Measurements from ENCODE around the gene C12orf54. TPM values are rescaled to one million over a fixed set of nuclear protein-coding genes. Genes with fewer than 3 reads are reported as not detected.
"Not testable (repeated sequence)": the region's sequence is repeated elsewhere in the genome, so short reads cannot be mapped to it uniquely, and the experiment has no call there.

The C12orf54 gene
- polyA plus RNA-seq, 4 donors: 0.07 TPM; not detected in 3

DNA sequence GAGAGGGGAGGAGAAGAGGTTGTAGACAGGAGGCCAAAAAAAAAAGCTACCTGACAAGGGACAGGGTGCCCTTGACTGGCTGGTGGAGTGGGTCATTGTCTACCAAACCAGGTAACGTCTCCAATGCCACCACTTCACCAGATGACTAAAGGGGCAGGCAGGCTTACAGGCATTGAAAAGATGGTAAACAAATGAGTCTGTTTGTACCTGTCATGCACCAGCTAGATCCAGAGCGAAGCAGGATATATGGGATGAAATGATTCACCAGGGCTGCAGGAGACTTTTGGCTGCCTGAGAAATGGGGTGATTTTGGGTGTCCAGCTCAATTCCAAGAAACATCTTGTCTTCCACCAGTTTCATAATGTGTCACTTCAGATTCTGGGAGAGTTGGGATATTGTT lies 4.0 kb downstream of the C12orf54 start:
- DNase-seq: no peak
- Histone ChIP-seq H3K36me3 (ENCODE audit: control insufficient read depth in 3 of 3, insufficient read depth in 2 of 3, low read depth in 1 of 3, low read length in 3 of 3) (no peaks in the 10 kb centered on the region), H3K4me3 (ENCODE audit: low read depth in 1 of 3, low read length in 3 of 3) (no peak overlapping the region), H3K27ac (ENCODE audit: low read depth in 1 of 3, low read length in 2 of 3) (no peak overlapping the region), H3K9me3 (ENCODE audit: control insufficient read depth in 2 of 2, insufficient read depth in 1 of 2, low read depth in 1 of 2, low read length in 1 of 2) (no peaks in the 10 kb centered on the region), H3K4me1 (ENCODE audit: control insufficient read depth in 3 of 3, insufficient read depth in 2 of 3, low read depth in 1 of 3, low read length in 2 of 3) (no peaks in the 10 kb centered on the region), H3K27me3 (ENCODE audit: control insufficient read depth in 3 of 3, insufficient read depth in 3 of 3, low read length in 3 of 3) (peaks cover 0 to 4% (median 0%) of the 10 kb centered on the region in 3 donors)
- no peak for FAIRE-seq
- WGBS, 3 donors: 68 to 75% (median 73%) methylated on average over 2 of the region's 2 CpGs

GRCh38 chr12:48486679-48487078 lies 4.4 kb downstream of the C12orf54 start:
- 62 to 66% (median 64%) methylated on average over 5 of the region's 5 CpGs for WGBS, 3 donors
- FAIRE-seq: no peak
- DNase-seq: no peak
- Histone ChIP-seq H3K27ac (ENCODE audit: low read depth in 1 of 3, low read length in 2 of 3) (no peak overlapping the region), H3K4me3 (ENCODE audit: low read depth in 1 of 3, low read length in 3 of 3) (no peak overlapping the region), H3K4me1 (ENCODE audit: control insufficient read depth in 3 of 3, insufficient read depth in 2 of 3, low read depth in 1 of 3, low read length in 2 of 3) (no peaks in the 10 kb centered on the region), H3K27me3 (ENCODE audit: control insufficient read depth in 3 of 3, insufficient read depth in 3 of 3, low read length in 3 of 3) (peaks cover 0 to 4% (median 0%) of the 10 kb centered on the region in 3 donors), H3K9me3 (ENCODE audit: control insufficient read depth in 2 of 2, insufficient read depth in 1 of 2, low read depth in 1 of 2, low read length in 1 of 2) (no peaks in the 10 kb centered on the region), H3K36me3 (ENCODE audit: control insufficient read depth in 3 of 3, insufficient read depth in 2 of 3, low read depth in 1 of 3, low read length in 3 of 3) (no peaks in the 10 kb centered on the region)

- DNase-seq (no peak), FAIRE-seq (no peak)
- H3K27ac ChIP-seq (ENCODE audit: low read depth in 1 of 3, low read length in 2 of 3): no peak overlapping the region
- H3K27me3 ChIP-seq (ENCODE audit: control insufficient read depth in 3 of 3, insufficient read depth in 3 of 3, low read length in 3 of 3): peaks cover 0 to 2% (median 0%) of the 10 kb centered on the region in 3 donors
- WGBS, 3 donors: 63 to 84% (median 67%) methylated on average over 2 of the region's 2 CpGs
- no peaks in the 10 kb centered on the region for H3K4me1 ChIP-seq (ENCODE audit: control insufficient read depth in 3 of 3, insufficient read depth in 2 of 3, low read depth in 1 of 3, low read length in 2 of 3)
- no peaks in the 10 kb centered on the region for H3K36me3 ChIP-seq (ENCODE audit: control insufficient read depth in 3 of 3, insufficient read depth in 2 of 3, low read depth in 1 of 3, low read length in 3 of 3)
- H3K9me3 ChIP-seq (ENCODE audit: control insufficient read depth in 2 of 2, insufficient read depth in 1 of 2, low read depth in 1 of 2, low read length in 1 of 2): no peaks in the 10 kb centered on the region
- no peak overlapping the region for H3K4me3 ChIP-seq (ENCODE audit: low read depth in 1 of 3, low read length in 3 of 3)
Measured at GRCh38 chr12:48489012-48489411, 6.7 kb downstream of the C12orf54 start.

GRCh38 chr12:48489456-48489855 lies 7.2 kb downstream of the C12orf54 start:
- H3K27me3 ChIP-seq (ENCODE audit: control insufficient read depth in 3 of 3, insufficient read depth in 3 of 3, low read length in 3 of 3); H3K27ac ChIP-seq (ENCODE audit: low read depth in 1 of 3, low read length in 2 of 3); H3K36me3 ChIP-seq (ENCODE audit: control insufficient read depth in 3 of 3, insufficient read depth in 2 of 3, low read depth in 1 of 3, low read length in 3 of 3); H3K4me3 ChIP-seq (ENCODE audit: low read depth in 1 of 3, low read length in 3 of 3); H3K4me1 ChIP-seq (ENCODE audit: control insufficient read depth in 3 of 3, insufficient read depth in 2 of 3, low read depth in 1 of 3, low read length in 2 of 3); FAIRE-seq; H3K9me3 ChIP-seq (ENCODE audit: control insufficient read depth in 2 of 2, insufficient read depth in 1 of 2, low read depth in 1 of 2, low read length in 1 of 2); DNase-seq: not testable (repeated sequence)
- 71 to 85% (median 85%) methylated on average over 7 of the region's 7 CpGs for WGBS, 3 donors

DNA sequence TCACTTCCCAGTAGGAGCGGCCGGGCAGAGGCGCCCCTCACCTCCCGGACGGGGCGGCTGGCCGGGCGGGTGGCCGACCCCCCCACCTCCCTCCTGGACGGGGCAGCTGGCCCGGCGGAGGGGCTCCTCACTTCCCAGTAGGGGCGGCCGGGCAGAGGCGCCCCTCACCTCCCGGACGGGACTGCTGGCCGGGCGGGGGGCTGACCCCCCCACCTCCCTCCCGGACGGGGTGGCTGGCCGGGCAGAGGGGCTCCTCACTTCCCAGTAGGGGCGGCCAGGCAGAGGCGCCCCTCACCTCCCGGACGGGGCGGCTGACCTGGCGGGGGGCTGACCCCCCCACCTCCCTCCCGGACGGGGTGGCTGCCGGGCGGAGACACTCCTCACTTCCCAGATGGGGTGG lies 18.0 kb downstream of the C12orf54 start:
- DNase-seq; FAIRE-seq; H3K4me1 ChIP-seq (ENCODE audit: control insufficient read depth in 3 of 3, insufficient read depth in 2 of 3, low read depth in 1 of 3, low read length in 2 of 3): not testable (repeated sequence)

GRCh38 chr12:48506836-48507235 lies 24.5 kb downstream of the C12orf54 start:
- not testable (repeated sequence) for H3K9me3 ChIP-seq (ENCODE audit: control insufficient read depth in 2 of 2, insufficient read depth in 1 of 2, low read depth in 1 of 2, low read length in 1 of 2); DNase-seq; H3K4me3 ChIP-seq (ENCODE audit: low read depth in 1 of 3, low read length in 3 of 3); FAIRE-seq; H3K27ac ChIP-seq (ENCODE audit: low read depth in 1 of 3, low read length in 2 of 3); H3K4me1 ChIP-seq (ENCODE audit: control insufficient read depth in 3 of 3, insufficient read depth in 2 of 3, low read depth in 1 of 3, low read length in 2 of 3); H3K27me3 ChIP-seq (ENCODE audit: control insufficient read depth in 3 of 3, insufficient read depth in 3 of 3, low read length in 3 of 3); H3K36me3 ChIP-seq (ENCODE audit: control insufficient read depth in 3 of 3, insufficient read depth in 2 of 3, low read depth in 1 of 3, low read length in 3 of 3)
- WGBS, 3 donors: 69 to 80% (median 75%) methylated on average over 2 of the region's 2 CpGs

More for the DNA sequence above, 18.0 kb downstream of the C12orf54 start:
- H3K9me3 ChIP-seq (ENCODE audit: control insufficient read depth in 2 of 2, insufficient read depth in 1 of 2, low read depth in 1 of 2, low read length in 1 of 2); H3K27ac ChIP-seq (ENCODE audit: low read depth in 1 of 3, low read length in 2 of 3); H3K27me3 ChIP-seq (ENCODE audit: control insufficient read depth in 3 of 3, insufficient read depth in 3 of 3, low read length in 3 of 3); H3K36me3 ChIP-seq (ENCODE audit: control insufficient read depth in 3 of 3, insufficient read depth in 2 of 3, low read depth in 1 of 3, low read length in 3 of 3); H3K4me3 ChIP-seq (ENCODE audit: low read depth in 1 of 3, low read length in 3 of 3): not testable (repeated sequence)
- WGBS, 3 donors: 91 to 95% (median 93%) methylated on average over 14 to 32 of the region's 32 CpGs

GRCh38 chr12:48508987-48509386 lies 26.7 kb downstream of the C12orf54 start:
- no peaks in the 10 kb centered on the region for H3K27me3 ChIP-seq (ENCODE audit: control insufficient read depth in 3 of 3, insufficient read depth in 3 of 3, low read length in 3 of 3)
- H3K27ac ChIP-seq (ENCODE audit: low read depth in 1 of 3, low read length in 2 of 3): no peak overlapping the region
- peaks cover 0 to 9% of the 10 kb centered on the region in 2 donors for H3K9me3 ChIP-seq (ENCODE audit: control insufficient read depth in 2 of 2, insufficient read depth in 1 of 2, low read depth in 1 of 2, low read length in 1 of 2)
- whole genome bisulfite sequencing, 3 donors: 58 to 74% (median 73%) methylated on average over 2 of the region's 2 CpGs
- H3K4me1 ChIP-seq (ENCODE audit: control insufficient read depth in 3 of 3, insufficient read depth in 2 of 3, low read depth in 1 of 3, low read length in 2 of 3): no peaks in the 10 kb centered on the region
- FAIRE-seq: no peak
- DNase-seq: no peak
- no peak overlapping the region for H3K4me3 ChIP-seq (ENCODE audit: low read depth in 1 of 3, low read length in 3 of 3)
- H3K36me3 ChIP-seq (ENCODE audit: control insufficient read depth in 3 of 3, insufficient read depth in 2 of 3, low read depth in 1 of 3, low read length in 3 of 3): no peaks in the 10 kb centered on the region

DNA sequence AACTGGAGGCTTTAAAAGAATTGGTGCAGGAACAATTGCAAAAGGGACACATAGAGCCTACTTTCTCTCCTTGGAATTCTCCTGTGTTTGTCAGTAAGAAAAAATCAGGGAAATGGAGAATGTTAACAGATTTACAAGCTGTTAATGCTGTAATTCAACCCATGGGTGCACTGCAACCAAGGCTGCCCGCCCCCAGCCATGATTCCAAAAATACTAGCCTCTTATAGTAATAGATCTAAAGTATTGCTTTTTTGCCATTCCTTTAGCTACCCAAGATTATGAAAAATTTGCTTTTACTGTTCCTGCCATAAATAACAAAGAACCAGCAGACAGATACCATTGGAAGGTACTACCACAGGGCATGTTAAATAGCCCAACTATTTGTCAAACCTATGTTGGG lies 27.8 kb downstream of the C12orf54 start:
- 11 to 47% (median 15%) methylated on average over 1 of the region's 1 CpG for WGBS, 3 donors
- Histone ChIP-seq H3K36me3 (ENCODE audit: control insufficient read depth in 3 of 3, insufficient read depth in 2 of 3, low read depth in 1 of 3, low read length in 3 of 3) (no peaks in the 10 kb centered on the region), H3K4me3 (ENCODE audit: low read depth in 1 of 3, low read length in 3 of 3) (no peak overlapping the region), H3K4me1 (ENCODE audit: control insufficient read depth in 3 of 3, insufficient read depth in 2 of 3, low read depth in 1 of 3, low read length in 2 of 3) (no peaks in the 10 kb centered on the region), H3K27ac (ENCODE audit: low read depth in 1 of 3, low read length in 2 of 3) (no peak overlapping the region), H3K27me3 (ENCODE audit: control insufficient read depth in 3 of 3, insufficient read depth in 3 of 3, low read length in 3 of 3) (no peaks in the 10 kb centered on the region), H3K9me3 (ENCODE audit: control insufficient read depth in 2 of 2, insufficient read depth in 1 of 2, low read depth in 1 of 2, low read length in 1 of 2) (peaks cover 0 to 9% of the 10 kb centered on the region in 2 donors)
- FAIRE-seq (no peak), DNase-seq (no peak)

DNA sequence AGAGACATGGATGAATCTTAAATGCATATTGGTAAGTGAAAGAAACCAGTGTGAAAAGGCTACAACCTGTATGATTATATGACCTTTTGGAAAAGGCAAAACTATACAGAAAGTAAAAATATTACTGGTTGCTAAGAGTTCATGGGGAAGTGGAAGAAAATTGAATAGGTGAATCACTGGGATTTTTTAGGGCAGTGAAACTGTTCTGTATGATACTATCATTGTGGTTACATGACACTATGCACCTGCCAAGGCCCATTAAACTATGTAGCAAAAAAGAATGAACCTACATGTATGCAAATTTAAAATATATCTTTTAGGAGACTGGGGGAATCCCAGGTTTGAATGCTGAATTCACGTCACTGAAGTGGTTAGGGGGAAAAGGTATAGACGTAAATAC lies 30.6 kb downstream of the C12orf54 start:
- no peaks in the 10 kb centered on the region for H3K27me3 ChIP-seq (ENCODE audit: control insufficient read depth in 3 of 3, insufficient read depth in 3 of 3, low read length in 3 of 3)
- H3K4me3 ChIP-seq (ENCODE audit: low read depth in 1 of 3, low read length in 3 of 3): no peak overlapping the region
- no peaks in the 10 kb centered on the region for H3K4me1 ChIP-seq (ENCODE audit: control insufficient read depth in 3 of 3, insufficient read depth in 2 of 3, low read depth in 1 of 3, low read length in 2 of 3)
- DNase-seq (no peak), FAIRE-seq (no peak)
- WGBS, 3 donors: 58 to 69% (median 63%) methylated on average over 2 of the region's 2 CpGs
- H3K27ac ChIP-seq (ENCODE audit: low read depth in 1 of 3, low read length in 2 of 3): no peak overlapping the region
- peaks cover 0 to 9% of the 10 kb centered on the region in 2 donors for H3K9me3 ChIP-seq (ENCODE audit: control insufficient read depth in 2 of 2, insufficient read depth in 1 of 2, low read depth in 1 of 2, low read length in 1 of 2)
- no peaks in the 10 kb centered on the region for H3K36me3 ChIP-seq (ENCODE audit: control insufficient read depth in 3 of 3, insufficient read depth in 2 of 3, low read depth in 1 of 3, low read length in 3 of 3)

Measured in small intestine (tissue), 7 donors.